Measurements from ENCODE around the gene SLC10A7.

DNA sequence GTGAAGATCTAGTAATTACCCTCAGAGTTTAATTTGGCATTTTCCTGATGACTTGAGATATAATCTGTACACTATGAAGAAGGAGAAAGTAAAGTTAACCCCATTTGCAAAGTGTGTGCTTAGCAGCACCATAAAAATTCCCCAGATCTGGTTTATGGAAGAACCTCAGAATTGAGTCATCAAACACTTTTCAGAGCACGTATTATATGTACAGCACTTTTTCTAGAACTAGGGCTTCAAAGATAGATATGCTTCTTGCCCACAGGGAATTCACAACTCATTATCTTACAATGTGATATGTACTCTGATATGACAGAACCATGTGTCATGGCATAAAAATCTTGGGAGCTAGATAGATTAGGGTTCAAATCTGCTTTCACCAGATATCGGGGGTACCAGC, 150.9 kb downstream of the SLC10A7 start:
- TF ChIP-seq CTCF (conservative IDR thresholded peaks at IDR 0.05 in 1 of 2, IDR thresholded peaks at IDR 0.05 in 1 of 2; ENCODE audit: low read depth in 1 of 2, low read length in 2 of 2) (no peak), EZH2 (IDR thresholded peaks at IDR 0.05; ENCODE audit: low read length, missing control alignments) (no peak)
